DOHH2 (cell line): ENCODE results near the gene ABHD3.
"Not testable (repeated sequence)": the region's sequence is repeated elsewhere in the genome, so short reads cannot be mapped to it uniquely, and the experiment has no call there.

Experiments
- H3F3A ChIP-seq: fragments of 200-600 bp; sonication (generic), shearing (Covaris generic); 2 replicates; pipeline ENCODE4 v1.6.0; 2016; ENCODE audit warnings: antibody characterized with exemption, mild to moderate bottlenecking; ENCODE audit not compliant: control insufficient read depth, insufficient read depth
- H3K27ac ChIP-seq: fragments of 200-600 bp; sonication (generic); 2 replicates; pipeline ENCODE4 v1.5.1; 2014; ENCODE audit warnings: low read depth, mild to moderate bottlenecking, low read length, moderate library complexity
- H3K27me3 ChIP-seq: fragments of 200-600 bp; sonication (generic); 2 replicates; pipeline ENCODE4 v1.6.1; 2014; ENCODE audit warnings: mild to moderate bottlenecking, low read length, mixed read lengths; ENCODE audit not compliant: control insufficient read depth
- H3K36me3 ChIP-seq: fragments of 200-600 bp; sonication (generic); 2 replicates; pipeline ENCODE4 v1.6.1; 2014; ENCODE audit warnings: mild to moderate bottlenecking, low read length, moderate library complexity, mixed read lengths; ENCODE audit not compliant: control insufficient read depth
- H3K4me1 ChIP-seq: fragments of 200-600 bp; sonication (generic); 2 replicates; pipeline ENCODE4 v1.6.1; 2014; ENCODE audit warnings: mild to moderate bottlenecking, low read length, mixed read lengths; ENCODE audit not compliant: control insufficient read depth
- H3K4me2 ChIP-seq: fragments of 200-600 bp; sonication (generic); 2 replicates; pipeline ENCODE4 v1.6.0; 2014; ENCODE audit warnings: mild to moderate bottlenecking, low read length, moderate library complexity
- H3K4me3 ChIP-seq: fragments of 200-600 bp; sonication (generic); 2 replicates; pipeline ENCODE4 v1.5.1; 2014; ENCODE audit warnings: mild to moderate bottlenecking, low read length, mixed read lengths
- H3K79me2 ChIP-seq: fragments of 200-600 bp; sonication (generic); 2 replicates; pipeline ENCODE4 v1.6.1; 2014; ENCODE audit warnings: mild to moderate bottlenecking, low read length, mixed read lengths; ENCODE audit not compliant: control insufficient read depth
- H3K9me2 ChIP-seq: fragments of 200-600 bp; sonication (generic); replicated peaks from 2 replicates; pipeline ENCODE4 v1.6.1; 2014; ENCODE audit warnings: mild to moderate bottlenecking, low read length, mixed read lengths; ENCODE audit not compliant: control insufficient read depth
- H3K9me3 ChIP-seq: fragments of 200-600 bp; sonication (generic); 2 replicates; pipeline ENCODE4 v1.6.1; 2014; ENCODE audit warnings: antibody characterized with exemption, low read length, mixed read lengths; ENCODE audit not compliant: control insufficient read depth, insufficient read depth
- H4K20me1 ChIP-seq: fragments of 200-600 bp; sonication (generic); 2 replicates; pipeline ENCODE4 v1.6.0; 2014; ENCODE audit warnings: low read depth, mild to moderate bottlenecking, antibody characterized with exemption, low read length, moderate library complexity; ENCODE audit not compliant: control insufficient read depth, insufficient read depth
- CTCF ChIP-seq: fragments of 200-600 bp; sonication (generic); IDR thresholded peaks from one replicate; pipeline ENCODE4 v1.5.1; 2014; ENCODE audit warnings: antibody characterized with exemption, mild to moderate bottlenecking, low read depth, low read length; ENCODE audit not compliant: poor library complexity, severe bottlenecking
- EZH2phosphoT487 ChIP-seq: fragments of 200-600 bp; sonication (generic); IDR thresholded peaks from 2 replicates; pipeline ENCODE4 v1.6.1; 2017; ENCODE audit warnings: borderline replicate concordance, mild to moderate bottlenecking, antibody characterized with exemption, low read length, moderate library complexity, mixed read lengths

Gene ABHD3

DNA sequence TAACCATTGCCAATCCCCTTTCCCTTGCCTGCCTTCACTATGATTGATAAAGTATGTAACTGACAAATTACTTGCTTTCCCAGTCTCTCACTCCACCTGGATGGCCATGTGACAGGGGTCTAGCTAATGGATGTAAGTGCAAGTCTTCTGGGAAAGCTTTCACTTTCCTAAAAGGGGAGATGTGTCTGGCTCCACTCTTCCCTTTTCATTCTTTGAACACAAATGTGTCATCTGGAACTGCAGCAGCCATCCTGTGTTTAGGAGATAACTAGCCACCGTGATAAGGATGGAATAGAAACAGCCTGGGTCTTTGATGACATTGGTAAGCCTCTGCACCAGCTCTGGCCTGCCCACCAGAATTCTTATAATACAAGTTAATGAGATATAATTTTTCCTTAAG is 54.3 kb downstream of the ABHD3 start:
- Histone ChIP-seq H4K20me1 (no peaks in the 10 kb centered on the region), H3K4me3 (no peak overlapping the region), H3K9me2 (no peaks in the 10 kb centered on the region), H3K9me3 (no peaks in the 10 kb centered on the region), H3K27me3 (no peaks in the 10 kb centered on the region), H3K27ac (no peak overlapping the region), H3F3A (peaks cover 12% of the 10 kb centered on the region; the same call in 1 of the 2 replicates), H3K4me2 (no peak overlapping the region), H3K4me1 (no peaks in the 10 kb centered on the region), H3K36me3 (peaks cover 13% of the 10 kb centered on the region), H3K79me2 (no peaks in the 10 kb centered on the region)
- TF ChIP-seq CTCF (no peak), EZH2phosphoT487 (no peak)

DNA sequence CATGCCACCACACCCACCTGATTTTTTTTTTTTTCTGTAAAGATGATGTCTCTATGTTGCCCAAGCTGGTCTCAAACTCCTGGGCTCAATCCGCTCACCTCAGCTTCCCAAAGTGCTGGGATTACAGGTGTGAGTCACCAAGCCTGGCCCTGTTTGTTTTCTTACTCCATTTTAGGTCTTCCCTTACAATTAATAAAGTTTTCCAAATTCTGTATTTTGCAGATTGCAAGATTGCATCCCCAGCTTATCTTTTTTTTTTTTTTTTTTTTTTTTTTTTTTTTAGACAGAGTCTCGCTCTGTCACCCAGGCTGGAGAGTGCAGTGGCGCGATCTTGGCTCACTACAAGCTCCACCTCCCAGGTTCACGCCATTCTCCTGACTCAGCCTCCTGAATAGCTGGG is 64.2 kb downstream of the ABHD3 start:
- not testable (repeated sequence) for H4K20me1 ChIP-seq, H3K27ac ChIP-seq, H3K27me3 ChIP-seq, H3K79me2 ChIP-seq, H3K9me3 ChIP-seq, H3K4me2 ChIP-seq, H3K9me2 ChIP-seq, H3K4me3 ChIP-seq
- Histone ChIP-seq H3K36me3 (peaks cover 14% of the 10 kb centered on the region), H3F3A (peaks cover 21% of the 10 kb centered on the region), H3K4me1 (peaks cover 28% of the 10 kb centered on the region)

DNA sequence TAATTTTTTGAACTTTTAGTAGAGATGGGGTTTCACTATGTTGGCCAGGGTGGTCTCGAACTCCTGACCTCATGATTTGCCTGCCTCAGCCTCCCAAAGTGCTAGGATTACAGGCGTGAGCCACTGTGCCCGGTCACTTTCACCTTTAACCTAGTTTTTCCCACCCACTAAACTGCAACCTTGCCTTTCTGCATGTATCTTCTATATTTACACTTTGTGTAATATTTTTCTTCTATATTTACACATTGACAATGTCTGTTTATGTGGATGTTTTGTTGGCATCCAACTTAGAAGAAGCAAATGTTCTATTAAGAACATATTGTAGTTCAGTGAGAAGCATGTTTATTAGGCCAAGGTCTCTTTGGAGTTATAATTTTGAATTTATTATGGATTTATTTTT is 65.8 kb downstream of the ABHD3 start:
- H4K20me1 ChIP-seq = no peaks in the 10 kb centered on the region
- peaks cover 28% of the 10 kb centered on the region for H3K4me1 ChIP-seq
- H3K27me3 ChIP-seq = no peaks in the 10 kb centered on the region
- TF ChIP-seq CTCF (no peak), EZH2phosphoT487 (no peak)
- H3K27ac ChIP-seq = no peak overlapping the region
- no peak overlapping the region for H3K4me3 ChIP-seq
- peaks cover 19% of the 10 kb centered on the region for H3K36me3 ChIP-seq
- peaks cover 21% of the 10 kb centered on the region for H3F3A ChIP-seq
- no peaks in the 10 kb centered on the region for H3K9me3 ChIP-seq
- no peak overlapping the region for H3K4me2 ChIP-seq
- no peaks in the 10 kb centered on the region for H3K79me2 ChIP-seq
- no peaks in the 10 kb centered on the region for H3K9me2 ChIP-seq

DNA sequence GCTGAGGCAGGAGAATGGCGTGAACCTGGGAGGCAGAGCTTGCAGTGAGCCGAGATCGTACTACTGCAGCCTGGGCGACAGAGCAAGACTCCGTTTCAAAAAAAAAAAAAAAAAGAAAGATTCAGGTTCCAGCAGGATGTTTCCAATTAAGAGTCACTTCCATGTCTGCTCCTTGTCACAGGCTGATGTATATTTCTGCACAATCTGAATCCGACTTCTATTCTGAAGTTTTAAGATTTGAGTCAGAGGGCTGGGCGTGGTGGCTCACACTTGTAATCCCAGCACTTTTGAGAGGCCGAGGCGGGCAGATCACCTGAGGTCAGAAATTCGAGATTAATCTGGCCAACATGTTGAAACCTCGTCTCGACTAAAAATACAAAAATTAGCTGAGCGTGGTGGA is 67.8 kb downstream of the ABHD3 start:
- no peaks in the 10 kb centered on the region for H3K27me3 ChIP-seq
- peaks cover 25% of the 10 kb centered on the region for H3F3A ChIP-seq
- H3K4me1 ChIP-seq = peaks cover 28% of the 10 kb centered on the region
- H3K9me3 ChIP-seq = no peaks in the 10 kb centered on the region
- H3K4me3 ChIP-seq = no peak overlapping the region
- no peaks in the 10 kb centered on the region for H3K9me2 ChIP-seq
- no peak for TF ChIP-seq EZH2phosphoT487
- TF ChIP-seq CTCF = no peak
- H4K20me1 ChIP-seq = peaks cover under 1% of the 10 kb centered on the region; the same call in 1 of the 2 replicates
- H3K79me2 ChIP-seq = 0 out of 2 replicates have a peak, but pooled peaks cover 3% of the 10 kb centered on the region
- no peak overlapping the region for H3K27ac ChIP-seq
- no peak overlapping the region for H3K4me2 ChIP-seq
- peaks cover 34% of the 10 kb centered on the region for H3K36me3 ChIP-seq
